GM23338 (cell line): ENCODE data around the gene AFAP1L2.

Experiments
- CREB1 ChIP-seq: fragments of 250-450 bp; sonication (Bioruptor Pico); IDR thresholded peaks from 2 replicates; pipeline ENCODE4 v1.5.0; 2020; ENCODE audit warnings: low read depth, mild to moderate bottlenecking, moderate library complexity
- CTCF ChIP-seq, 2 experiments: fragments of 200-600 bp in 1 of 2; sonication (generic) in 1 of 2; conservative IDR thresholded peaks; 2 replicates each; pipeline versions ENCODE4 v1.5.1 to v1.6.1; 2016 to 2017; ENCODE audit warnings: antibody characterized with exemption in 2 of 2, low read depth in 2 of 2, mild to moderate bottlenecking in 2 of 2, moderate library complexity in 1 of 2
- ETS1 ChIP-seq: IDR thresholded peaks from 2 replicates; pipeline ENCODE4 v1.6.1; 2016; ENCODE audit warnings: antibody characterized with exemption
- EZH2 ChIP-seq: fragments of 200-600 bp; sonication (generic); IDR thresholded peaks from one replicate; pipeline ENCODE4 v1.8.0; 2017; ENCODE audit warnings: antibody characterized with exemption, mild to moderate bottlenecking, low read depth; ENCODE audit not compliant: unreplicated experiment
- EZH2phosphoT487 ChIP-seq: fragments of 200-600 bp; sonication (generic); IDR thresholded peaks from one replicate; pipeline ENCODE4 v1.8.1; 2018; ENCODE audit warnings: antibody characterized with exemption; ENCODE audit not compliant: unreplicated experiment
- POLR2AphosphoS5 ChIP-seq: IDR thresholded peaks from 2 replicates; pipeline ENCODE4 v1.6.1; 2016; ENCODE audit warnings: antibody characterized with exemption, low read depth
- REST ChIP-seq: IDR thresholded peaks from one replicate; pipeline ENCODE4 v1.6.1; 2018; ENCODE audit warnings: antibody characterized with exemption; ENCODE audit not compliant: unreplicated experiment
- ZNF462 ChIP-seq: fragments of 250-450 bp; sonication (Bioruptor Pico); IDR thresholded peaks from 2 replicates; pipeline ENCODE4 v1.5.0; 2020; ENCODE audit warnings: mild to moderate bottlenecking, moderate library complexity

- TF ChIP-seq CTCF (conservative IDR thresholded peaks at IDR 0.05; ENCODE audit: low read depth in 2 of 2), result no peak
- no peak for TF ChIP-seq POLR2AphosphoS5
- no peak for TF ChIP-seq REST
- no peak for TF ChIP-seq ETS1
- no peak for TF ChIP-seq EZH2
- no peak for TF ChIP-seq ZNF462
- TF ChIP-seq CREB1, result no peak
- TF ChIP-seq EZH2phosphoT487, result no peak
Measured at GRCh38 chr10:114432566-114433093, 28.3 kb upstream of the AFAP1L2 start.
